ENCODE data around the gene DLG5. TPM values are rescaled to one million over a fixed set of nuclear protein-coding genes. Genes with fewer than 3 reads are reported as not detected.

The DLG5 gene
- total RNA-seq, 1 donor from 2014 or later = 64.5 TPM

DNA sequence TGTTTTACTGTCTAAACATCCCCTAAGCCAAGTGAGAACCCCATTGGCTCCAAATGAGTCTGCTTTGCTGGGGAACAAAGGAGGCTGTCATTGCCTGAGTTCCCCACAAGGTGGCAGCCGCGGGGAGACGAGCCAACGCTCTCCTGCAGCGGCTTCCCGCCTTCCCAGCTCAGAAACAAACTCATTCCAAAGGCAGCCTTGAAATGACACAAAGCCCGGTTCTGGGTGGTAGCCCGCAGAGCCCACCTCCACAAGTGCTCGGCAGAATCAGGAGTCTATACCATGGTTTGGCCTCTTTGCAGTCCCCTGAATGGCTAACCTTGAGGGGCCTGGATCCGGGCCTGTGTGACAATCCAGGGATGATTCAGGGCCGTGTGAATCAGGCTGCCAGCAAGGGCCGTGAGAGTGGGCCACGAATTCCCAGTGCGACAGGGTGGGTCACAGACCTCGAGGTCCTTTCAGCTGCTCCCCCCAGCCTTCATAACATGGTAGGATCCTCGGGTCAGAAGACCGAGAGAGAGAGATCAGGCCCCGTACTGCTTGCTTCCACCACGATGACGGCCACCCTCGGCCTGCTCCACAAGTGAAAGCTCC lies 79.7 kb downstream of the DLG5 start:
- Mint-ChIP-seq H3K4me3 (ENCODE audit: unreplicated experiment) (no peak overlapping the region), H3K9me3 (ENCODE audit: unreplicated experiment) (no peaks in the 10 kb centered on the region), H3K27me3 (ENCODE audit: unreplicated experiment) (peaks cover 5% of the 10 kb centered on the region), H3K27ac (ENCODE audit: unreplicated experiment) (no peak overlapping the region), H3K36me3 (ENCODE audit: low read depth, unreplicated experiment) (peaks cover 31% of the 10 kb centered on the region), H3K4me1 (ENCODE audit: unreplicated experiment) (peaks cover 35% of the 10 kb centered on the region)
- peak; percentile 87 for DNase-seq (ENCODE audit: low spot score)
- peak; percentile 97 for TF ChIP-seq CTCF (IDR thresholded peaks at IDR 0.05; ENCODE audit: unreplicated experiment)

- Mint-ChIP-seq H3K27ac (ENCODE audit: unreplicated experiment) (peak overlapping the region; percentile 86), H3K36me3 (ENCODE audit: low read depth, unreplicated experiment) (peaks cover 32% of the 10 kb centered on the region), H3K4me1 (ENCODE audit: unreplicated experiment) (peaks cover 35% of the 10 kb centered on the region), H3K27me3 (ENCODE audit: unreplicated experiment) (peaks cover 6% of the 10 kb centered on the region), H3K4me3 (ENCODE audit: unreplicated experiment) (no peak overlapping the region), H3K9me3 (ENCODE audit: unreplicated experiment) (no peaks in the 10 kb centered on the region)
- no peak for TF ChIP-seq CTCF (IDR thresholded peaks at IDR 0.05; ENCODE audit: unreplicated experiment)
- DNase-seq (ENCODE audit: low spot score) = no peak
These were observed 81.1 kb downstream of the DLG5 start for GRCh38 chr10:77845451-77845850.

DNA sequence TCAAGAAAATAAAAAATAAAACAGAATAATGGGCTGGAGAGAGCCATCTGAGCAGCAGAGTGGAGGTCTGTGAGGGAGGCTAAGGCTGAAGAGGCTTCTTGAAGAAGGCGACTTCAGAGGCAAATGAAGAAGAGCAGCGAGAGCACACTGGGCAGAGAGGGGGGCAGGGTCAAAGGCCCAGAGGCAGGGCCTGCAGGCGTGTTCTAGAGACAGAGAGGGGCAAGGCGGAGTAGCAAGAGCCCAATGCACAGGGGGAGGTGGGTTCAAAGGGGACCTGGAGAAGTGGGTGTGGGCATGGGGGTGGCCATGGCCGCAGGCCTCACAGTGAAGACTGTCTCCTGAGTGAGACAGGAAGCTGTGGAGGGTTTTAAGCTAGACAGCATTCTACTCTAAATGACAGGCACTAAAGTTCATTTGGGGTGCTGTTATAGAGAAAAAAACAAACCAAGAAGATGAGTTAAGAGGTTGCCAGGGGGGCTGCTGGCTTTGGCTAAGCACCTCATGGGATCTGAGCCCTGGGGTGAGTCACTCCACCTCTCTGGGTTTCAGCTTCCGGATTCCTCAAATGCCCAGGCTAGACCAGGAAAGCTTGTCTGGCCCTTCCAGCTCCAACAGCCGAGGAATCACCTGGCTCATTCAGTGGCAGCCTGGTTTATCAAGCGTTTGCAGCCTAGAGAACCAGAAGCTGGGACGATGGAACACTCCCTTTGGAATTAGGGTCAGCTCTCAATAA lies 81.7 kb downstream of the DLG5 start:
- Mint-ChIP-seq H3K9me3 (ENCODE audit: unreplicated experiment) (no peaks in the 10 kb centered on the region), H3K4me3 (ENCODE audit: unreplicated experiment) (no peak overlapping the region), H3K27me3 (ENCODE audit: unreplicated experiment) (peaks cover 6% of the 10 kb centered on the region), H3K4me1 (ENCODE audit: unreplicated experiment) (peaks cover 32% of the 10 kb centered on the region), H3K36me3 (ENCODE audit: low read depth, unreplicated experiment) (peaks cover 31% of the 10 kb centered on the region), H3K27ac (ENCODE audit: unreplicated experiment) (peak overlapping the region; percentile 86)
- DNase-seq (ENCODE audit: low spot score) = peak; percentile 26
- TF ChIP-seq CTCF (IDR thresholded peaks at IDR 0.05; ENCODE audit: unreplicated experiment) = no peak

DNA sequence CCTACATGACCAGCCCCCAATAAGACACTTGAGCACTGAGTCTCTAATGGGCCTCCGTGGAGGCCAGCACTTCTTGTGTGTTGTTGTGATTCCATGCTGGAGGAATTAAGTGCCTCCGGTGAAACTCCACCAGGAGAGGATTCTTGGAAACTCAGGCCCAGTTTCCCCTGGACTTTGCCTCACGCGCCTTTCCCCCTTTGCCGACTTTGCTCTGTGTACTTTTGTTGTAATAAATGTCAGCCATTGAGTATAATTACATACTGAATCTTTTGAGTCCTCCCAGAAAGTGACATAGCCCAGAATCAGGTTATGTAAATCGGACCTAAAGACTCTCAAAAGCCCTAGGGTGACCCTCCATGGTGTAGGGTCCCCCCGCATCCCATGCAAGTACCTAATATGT lies 82.4 kb downstream of the DLG5 start:
- TF ChIP-seq CTCF (IDR thresholded peaks at IDR 0.05; ENCODE audit: unreplicated experiment) = no peak
- DNase-seq (ENCODE audit: low spot score) = no peak
- Mint-ChIP-seq H3K9me3 (ENCODE audit: unreplicated experiment) (no peaks in the 10 kb centered on the region), H3K4me3 (ENCODE audit: unreplicated experiment) (peak overlapping the region; percentile 31), H3K27ac (ENCODE audit: unreplicated experiment) (peak overlapping the region; percentile 86), H3K27me3 (ENCODE audit: unreplicated experiment) (peaks cover 6% of the 10 kb centered on the region), H3K4me1 (ENCODE audit: unreplicated experiment) (peaks cover 30% of the 10 kb centered on the region), H3K36me3 (ENCODE audit: low read depth, unreplicated experiment) (peaks cover 37% of the 10 kb centered on the region)

GRCh38 chr10:77843264-77843663 lies 83.3 kb downstream of the DLG5 start:
- Mint-ChIP-seq H3K4me1 (ENCODE audit: unreplicated experiment) (peaks cover 24% of the 10 kb centered on the region), H3K27ac (ENCODE audit: unreplicated experiment) (no peak overlapping the region), H3K4me3 (ENCODE audit: unreplicated experiment) (no peak overlapping the region), H3K9me3 (ENCODE audit: unreplicated experiment) (no peaks in the 10 kb centered on the region), H3K36me3 (ENCODE audit: low read depth, unreplicated experiment) (peaks cover 35% of the 10 kb centered on the region), H3K27me3 (ENCODE audit: unreplicated experiment) (peaks cover 8% of the 10 kb centered on the region)
- TF ChIP-seq CTCF (IDR thresholded peaks at IDR 0.05; ENCODE audit: unreplicated experiment) = no peak
- no peak for DNase-seq (ENCODE audit: low spot score)

Measured in endothelial cell (in vitro differentiated cells).